AG20443 (cell line): ENCODE results near the gene HOXC11.

Experiments used
- DNase-seq: peaks from one replicate; pipeline ENCODE4 v3.0.0; 2012; ENCODE audit warnings: low spot score, mixed read lengths

The HOXC11 gene

DNA sequence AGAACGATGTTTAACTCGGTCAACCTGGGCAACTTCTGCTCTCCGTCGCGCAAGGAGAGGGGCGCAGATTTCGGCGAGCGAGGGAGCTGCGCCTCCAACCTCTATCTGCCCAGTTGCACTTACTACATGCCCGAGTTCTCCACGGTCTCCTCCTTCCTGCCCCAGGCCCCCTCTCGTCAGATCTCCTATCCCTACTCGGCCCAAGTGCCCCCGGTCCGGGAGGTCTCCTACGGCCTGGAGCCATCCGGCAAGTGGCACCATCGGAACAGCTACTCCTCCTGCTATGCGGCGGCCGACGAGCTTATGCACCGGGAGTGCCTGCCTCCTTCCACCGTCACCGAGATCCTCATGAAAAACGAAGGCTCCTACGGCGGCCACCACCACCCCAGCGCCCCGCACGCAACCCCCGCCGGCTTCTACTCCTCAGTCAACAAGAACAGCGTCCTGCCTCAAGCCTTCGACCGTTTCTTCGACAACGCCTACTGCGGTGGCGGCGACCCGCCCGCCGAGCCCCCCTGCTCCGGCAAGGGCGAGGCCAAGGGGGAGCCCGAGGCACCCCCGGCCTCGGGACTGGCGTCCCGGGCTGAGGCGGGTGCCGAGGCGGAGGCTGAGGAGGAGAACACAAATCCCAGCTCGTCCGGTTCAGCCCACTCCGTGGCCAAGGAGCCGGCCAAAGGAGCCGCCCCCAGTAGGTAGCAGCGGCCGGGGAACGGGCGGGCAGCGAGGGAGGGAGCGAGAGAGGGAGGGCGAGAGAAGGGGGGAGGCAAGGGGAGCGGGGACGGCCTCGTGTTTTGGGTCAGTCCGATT is 513 bp downstream of the HOXC11 start:
- DNase-seq = peak; percentile 34

DNA sequence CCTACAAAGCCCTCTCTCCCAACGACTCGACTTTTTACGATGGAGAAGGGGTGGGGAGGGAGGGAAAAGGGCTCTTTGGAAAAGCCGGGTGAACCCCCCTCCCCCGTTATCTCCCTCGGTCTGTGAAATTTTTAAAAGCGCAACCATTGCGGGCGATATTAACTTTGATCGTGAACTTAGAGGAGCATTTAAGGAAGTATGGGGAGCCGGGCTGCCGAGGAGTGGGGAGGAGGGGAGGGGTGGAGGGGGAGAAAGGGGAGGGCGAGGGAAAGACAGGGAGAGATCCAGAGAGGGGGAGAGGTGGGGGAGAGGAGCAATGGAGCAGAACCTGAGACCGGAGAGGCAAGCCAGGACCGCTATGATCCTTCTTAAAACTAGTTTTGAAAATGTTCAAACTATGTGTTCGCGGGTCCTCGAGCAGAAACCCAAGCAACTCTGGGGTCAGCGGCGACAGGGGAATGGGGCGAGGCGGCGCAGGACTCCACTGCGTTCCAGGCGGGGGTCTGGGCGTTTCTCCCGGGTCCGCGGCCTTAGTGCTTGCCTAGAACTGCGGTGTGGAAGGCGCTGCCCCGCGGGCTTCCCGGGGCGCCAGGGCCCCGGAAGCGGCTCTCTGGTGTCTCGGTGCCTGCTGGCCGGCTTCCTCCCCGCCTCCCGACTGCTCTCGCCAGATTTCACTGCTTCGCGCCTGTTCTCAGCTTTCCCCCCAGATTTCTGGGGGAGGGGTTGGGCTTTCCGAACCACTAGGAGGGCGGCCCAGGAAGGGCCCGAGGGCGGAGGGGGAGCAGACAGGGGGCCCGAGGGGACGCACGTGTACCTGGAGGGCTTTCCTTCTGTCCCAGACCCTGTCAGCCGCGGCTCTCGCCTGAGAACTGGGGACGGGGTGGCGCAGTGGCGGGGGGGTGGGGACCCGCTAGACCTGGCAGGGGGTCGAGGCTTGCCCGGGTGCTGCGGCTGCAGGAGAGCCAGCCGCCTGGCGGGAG is 1.4 kb downstream of the HOXC11 start, which contains the start of gene HOTAIR:
TSS of gene HOTAIR (minus strand) at position 871 of the 980 bp plus-strand sequence.
- DNase-seq = peak; percentile 44

DNA sequence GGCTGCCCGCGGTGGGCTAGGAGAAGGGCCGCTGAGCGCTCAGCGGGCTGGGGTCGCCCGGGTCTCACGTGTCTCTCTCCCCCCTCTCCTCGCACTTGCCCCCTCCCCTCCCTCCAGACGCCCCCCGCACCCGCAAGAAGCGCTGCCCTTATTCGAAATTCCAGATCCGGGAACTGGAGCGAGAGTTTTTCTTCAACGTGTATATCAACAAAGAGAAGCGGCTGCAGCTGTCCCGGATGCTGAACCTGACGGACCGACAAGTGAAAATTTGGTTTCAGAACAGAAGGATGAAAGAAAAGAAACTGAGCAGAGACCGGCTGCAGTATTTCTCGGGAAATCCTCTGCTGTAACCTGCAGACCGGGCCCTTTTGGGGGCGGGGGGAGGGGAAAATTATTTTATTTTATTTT is 2.1 kb downstream of the HOXC11 start:
- DNase-seq = no peak

DNA sequence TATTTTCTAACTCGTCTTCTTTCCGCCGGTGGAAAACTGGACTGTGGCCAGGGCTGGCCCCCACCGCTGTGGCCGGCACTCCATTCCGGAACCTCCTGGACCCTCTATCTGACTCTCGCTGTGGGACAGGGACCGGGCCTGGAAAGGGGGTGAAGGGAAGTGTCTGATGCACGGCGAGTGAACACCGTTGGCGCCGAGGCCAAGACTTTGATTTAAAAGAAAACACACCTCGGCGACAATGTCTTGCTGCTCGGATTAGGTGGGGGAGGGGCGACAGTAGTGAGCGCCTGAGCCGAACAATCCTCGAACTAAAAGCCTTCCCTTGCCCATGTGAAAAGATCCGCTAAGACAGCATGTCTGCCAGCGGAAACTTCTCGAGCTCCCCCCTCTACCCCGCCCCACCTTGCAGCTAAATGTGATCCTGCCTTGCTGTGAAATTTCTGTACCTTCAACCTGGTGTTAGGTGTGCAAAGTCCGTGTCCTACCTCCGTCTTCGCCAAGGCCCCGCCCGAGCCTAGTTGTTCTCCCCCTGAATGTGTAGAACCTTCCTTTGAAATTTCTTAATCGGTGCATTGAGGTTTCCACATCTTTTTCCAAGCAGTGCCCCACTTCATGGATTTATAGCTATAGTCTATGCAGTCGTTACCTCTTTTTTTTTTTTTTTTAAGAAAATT is 2.7 kb downstream of the HOXC11 start:
- no peak for DNase-seq

DNA sequence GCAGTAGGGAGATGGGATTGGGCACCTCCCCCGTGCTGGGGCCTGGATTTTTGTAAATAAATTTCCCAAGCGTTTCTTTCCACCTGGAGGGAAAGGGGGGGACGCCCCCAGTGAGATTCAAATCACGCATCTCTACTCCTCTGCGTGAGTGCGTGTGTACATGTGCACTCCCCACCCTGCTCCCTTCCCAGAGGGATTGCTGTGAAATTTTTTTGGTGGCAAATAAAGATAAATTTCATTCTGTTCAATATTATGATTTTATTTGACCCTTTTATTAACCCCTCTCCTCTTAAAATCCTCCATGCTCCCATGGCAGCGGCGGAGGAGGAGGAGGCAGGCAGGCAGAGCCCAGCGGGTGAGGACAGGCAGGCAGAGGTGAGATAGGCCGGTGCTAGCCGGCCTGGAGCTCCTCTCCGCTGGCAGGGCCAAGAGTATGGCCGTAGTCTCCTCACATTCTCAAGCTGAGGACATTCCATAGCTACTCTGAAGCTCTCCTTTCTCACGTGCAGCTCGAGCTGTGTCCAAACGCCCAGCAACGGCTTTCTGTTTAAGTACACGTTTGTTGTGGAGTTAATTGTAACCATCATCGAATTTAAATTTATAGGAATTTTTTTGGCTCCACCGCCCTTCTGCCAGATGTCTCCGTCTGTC is 3.4 kb downstream of the HOXC11 start:
- DNase-seq = no peak

DNA sequence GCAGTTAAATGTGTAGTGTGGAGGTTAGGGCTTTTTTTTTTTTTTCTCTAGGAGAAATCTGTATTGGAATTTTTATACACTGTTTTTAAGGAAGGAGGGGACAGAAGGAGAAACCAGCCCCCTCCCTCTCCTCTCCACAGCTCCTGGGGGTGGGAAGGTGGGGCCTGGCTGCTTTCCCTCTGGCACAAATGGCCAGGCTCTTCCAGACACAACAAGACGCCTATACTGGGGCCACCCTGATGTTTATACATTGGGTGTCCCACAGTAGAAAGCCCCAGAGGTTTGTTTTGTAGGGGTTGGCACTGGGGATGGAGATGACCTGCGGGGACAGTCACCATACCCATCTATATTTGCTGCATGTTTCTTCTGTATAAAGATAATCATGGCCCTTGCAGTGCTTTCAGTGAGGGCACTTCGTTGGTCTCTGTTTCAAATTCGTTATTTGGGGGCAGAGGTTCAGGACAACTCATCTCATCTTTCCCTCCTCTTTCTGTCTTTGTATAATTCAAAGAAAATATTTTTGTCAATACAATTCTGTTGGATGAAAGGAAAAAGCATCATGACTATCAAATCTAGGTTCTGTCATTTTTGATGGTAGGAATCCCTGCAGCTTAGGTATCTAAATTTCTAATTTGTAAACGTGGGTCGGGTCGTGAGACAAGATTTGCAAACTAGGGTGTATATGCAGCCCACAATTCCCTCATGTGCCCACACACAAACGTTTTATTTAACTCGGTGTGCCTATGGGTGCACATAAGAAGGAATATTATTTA is 4.1 kb downstream of the HOXC11 start:
- DNase-seq = no peak

DNA sequence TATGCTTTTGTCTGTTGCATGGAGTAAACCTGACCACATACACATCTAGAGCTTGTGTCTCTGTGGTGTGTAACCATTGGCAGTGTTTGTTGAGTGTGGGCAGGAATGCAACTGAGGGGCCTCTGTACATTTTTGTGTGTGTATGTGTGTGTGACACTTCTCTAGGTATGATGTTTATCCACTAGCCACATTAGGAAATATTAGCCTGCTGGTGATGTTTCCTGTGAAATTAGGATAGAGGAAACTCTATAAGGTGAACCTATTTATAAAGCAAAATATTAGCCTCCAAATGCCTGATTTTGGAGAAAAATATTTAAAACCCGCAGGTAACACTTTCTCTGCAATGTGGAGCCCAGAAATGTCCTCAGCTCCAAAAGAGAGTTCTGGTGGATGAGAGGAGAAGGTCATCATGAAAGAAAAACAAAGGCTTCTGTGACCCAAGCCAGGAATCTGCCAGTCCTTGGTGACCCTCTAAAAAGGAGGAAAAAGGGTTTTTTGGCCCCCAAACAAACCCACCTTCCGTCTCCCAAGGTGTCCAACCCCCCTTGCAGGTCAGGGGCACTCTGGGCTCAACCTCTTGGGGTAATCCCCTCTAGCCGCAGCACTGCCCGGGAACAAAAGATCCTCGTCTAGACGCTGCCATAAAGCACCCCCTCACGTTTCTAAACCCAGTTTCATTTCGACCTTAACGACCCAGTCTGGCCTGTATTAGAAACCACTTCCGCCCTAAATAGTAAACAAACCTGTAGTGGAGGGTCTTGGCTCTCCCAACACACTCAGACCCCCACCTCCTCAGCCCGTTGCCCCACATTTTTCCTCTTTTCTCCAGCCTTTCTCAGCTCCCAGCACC is 4.9 kb downstream of the HOXC11 start:
- DNase-seq = no peak

DNA sequence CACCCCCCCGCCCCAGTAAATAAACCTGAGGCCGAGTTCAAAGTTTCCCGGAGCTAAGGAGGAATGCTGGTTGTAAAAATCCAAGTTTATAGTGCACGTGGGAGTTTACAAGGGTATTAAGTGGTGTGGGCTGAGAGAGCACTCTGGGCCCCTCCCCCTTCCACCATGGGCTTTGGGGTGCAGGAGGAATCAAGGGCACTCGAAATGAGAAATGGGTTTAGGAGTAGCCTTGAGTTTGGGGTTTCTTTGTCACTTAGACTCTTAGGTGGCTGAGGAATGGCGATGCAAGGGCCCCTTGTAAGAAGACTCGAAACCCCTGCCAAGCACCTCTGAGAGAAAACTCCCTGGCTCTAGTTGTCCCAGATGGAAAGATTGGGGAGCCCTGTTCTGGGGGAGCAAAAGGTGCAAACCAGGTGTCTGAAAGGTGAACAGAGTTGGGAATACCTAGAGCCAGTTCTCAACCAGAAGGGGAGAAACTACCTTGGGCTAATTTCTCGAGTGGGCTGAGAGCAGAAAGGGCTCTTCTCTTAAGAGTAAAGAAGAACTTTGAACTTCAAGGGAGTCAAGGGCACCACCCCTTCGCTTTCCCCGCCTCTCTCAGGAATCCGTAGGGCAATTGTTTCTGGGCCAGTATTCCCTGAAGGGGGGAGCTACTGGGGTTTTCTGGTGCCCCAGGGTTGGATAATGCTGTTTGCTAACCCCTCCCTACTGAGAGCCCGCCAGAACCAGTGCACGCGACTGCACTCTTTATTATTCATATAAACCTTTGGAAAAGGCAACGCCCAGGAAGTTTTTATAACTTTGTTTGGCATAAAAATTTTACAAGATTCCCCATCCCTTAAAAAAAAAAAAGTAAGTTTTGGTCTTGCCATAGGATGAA is 5.8 kb downstream of the HOXC11 start:
- no peak for DNase-seq

DNA sequence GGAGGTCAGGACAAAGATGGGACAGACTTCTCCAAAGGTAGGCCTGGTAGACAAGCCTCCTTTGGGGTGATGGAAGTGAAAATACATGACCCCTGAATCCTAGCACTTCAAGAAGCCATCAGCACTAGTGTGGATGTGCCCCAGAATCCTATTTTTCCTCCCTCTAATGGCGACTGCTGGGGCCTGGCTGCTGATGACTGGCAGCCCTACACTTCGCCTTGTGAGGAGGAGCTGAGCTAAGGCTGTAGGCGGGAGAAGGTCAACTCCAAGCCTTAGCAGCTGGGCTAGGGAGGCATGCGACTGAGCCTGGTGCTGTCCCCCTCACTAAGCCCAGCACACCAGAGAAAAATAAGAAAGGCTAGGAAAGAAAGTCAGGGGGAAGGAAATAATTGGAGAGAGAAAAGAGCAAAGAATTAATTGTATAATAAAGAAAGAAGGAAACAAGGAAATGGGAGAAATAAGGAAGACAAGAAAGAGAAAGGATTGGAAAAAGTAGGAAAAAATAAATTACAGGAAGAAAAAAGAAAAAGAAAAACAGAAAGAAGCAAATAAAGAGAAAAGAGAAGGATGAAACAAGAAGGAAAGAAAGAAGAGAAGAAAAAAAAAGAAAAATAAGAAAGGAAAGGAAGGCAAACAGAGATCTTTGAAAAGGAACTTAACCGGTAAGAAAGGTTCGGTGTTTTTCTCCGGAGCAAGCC is 7.3 kb downstream of the HOXC11 start:
- DNase-seq = no peak

DNA sequence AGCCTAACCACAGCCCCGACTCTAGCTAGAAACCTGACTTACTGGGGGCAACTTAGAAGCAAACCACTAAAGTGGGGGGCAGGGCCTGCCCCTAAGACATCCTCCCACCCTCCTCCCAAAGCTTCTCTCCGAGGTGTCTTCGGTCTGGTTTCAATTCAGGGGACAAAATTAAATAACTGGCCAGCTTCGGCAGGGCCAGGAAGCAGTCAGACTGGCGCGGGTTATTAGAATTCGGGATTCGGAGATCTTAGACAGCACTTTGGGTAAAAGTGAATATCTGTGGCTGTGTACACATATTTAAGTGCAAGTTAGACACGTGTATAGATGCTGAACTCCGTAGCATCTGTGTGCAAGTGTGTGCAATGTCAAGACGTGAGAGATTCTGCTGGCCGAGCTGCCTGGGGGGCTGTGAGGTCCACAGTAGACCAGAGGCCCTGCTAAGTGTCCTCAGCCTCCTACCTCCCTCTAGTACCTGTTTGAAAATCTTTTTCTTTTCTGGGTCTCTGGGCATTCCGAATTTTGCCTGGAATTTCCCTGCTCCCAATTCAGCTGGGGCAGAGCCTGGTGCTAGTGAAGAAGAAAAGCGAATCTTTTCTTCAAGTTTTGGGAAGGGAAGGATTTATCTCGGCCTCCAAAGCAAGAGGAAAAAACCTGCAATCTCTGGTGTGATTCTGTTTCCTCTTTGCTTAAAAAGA is 8.0 kb downstream of the HOXC11 start:
- no peak for DNase-seq

DNA sequence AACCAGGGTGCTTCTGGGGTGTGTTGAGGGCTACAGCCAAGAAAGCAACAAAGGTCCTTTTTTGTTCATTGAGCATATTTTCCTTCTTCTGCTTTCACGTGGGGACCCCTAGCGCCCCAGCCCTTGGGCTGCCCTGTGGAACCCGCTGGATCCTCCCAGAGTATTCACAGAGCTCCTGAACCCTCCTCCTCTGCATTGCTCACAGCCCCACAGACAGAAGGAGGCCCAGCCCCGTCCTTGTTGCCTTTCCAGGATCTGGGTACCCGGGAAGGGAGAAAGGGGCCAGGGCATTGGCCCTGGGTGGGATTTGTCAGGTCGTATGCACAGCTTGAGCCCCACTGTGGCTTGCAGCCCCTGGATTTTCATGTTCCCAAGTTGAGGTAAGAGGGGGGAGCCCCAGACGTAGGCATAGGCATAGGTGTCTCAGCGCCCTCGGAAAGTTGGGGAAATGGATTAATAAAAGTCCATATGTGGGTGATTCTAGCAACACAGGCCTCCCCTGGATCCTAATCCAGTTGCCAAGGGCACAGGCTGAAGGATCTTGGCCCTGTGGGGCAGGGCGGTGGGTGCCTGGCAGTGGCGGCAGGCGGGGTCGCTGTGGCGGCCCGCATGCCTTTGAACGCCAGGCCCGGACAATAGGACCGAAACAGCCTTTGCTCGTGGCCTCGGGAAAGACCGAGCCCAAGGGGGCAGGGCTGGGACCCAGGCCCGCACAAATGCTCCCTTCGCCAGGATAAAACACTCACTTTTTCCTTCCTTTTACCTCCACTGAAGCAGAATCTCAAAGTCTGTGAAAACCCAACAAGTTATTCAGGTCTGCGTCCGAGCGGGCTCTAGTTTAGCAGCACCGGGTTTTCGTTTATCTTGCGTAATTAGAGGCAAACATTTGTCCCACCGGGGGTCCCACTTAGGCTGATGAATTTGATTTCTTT is 9.0 kb downstream of the HOXC11 start:
- no peak for DNase-seq

DNA sequence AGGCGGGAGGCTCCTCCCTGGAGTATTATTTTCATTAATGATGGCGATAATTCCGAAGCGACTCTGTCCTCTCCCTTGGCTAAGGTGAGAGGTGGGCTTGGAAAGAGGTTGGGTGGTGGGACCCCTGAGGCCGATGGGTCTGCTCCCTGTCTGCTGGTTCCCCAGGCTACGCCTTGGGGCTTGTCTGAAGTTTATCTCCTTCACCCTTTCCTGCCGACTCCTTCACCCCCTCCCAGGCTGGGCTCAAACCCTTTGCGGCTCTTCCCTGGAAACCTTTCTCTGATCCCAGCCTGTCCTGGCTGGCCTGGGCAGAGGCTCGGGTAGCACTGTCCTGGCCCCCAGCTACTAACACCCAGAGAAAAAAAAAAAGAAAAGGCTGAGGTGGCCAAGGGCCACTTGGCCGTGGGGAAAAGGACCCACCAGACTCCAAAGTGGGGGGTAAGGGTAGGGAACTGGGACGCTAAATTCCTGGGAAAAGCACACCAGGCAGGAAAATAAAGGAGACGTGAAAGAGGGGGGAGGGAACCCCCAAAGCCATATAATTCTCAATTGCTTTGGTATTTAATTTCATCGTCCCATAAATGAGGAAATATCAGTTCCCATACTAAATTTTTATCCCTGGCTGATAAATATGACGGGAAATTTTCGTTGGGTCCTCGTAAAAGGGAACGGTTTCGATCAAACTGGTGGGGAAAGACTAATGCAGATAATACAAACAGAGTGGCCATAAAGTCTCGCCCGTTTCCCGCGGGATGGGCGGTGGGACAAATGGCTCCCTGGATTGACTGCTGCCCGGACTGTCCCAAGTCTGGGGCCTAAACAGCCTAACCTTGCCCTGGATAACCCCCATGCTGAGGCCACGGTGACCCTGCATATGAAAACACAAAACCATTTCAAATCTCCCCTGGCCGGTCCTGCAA is 10.0 kb downstream of the HOXC11 start:
- DNase-seq = no peak

DNA sequence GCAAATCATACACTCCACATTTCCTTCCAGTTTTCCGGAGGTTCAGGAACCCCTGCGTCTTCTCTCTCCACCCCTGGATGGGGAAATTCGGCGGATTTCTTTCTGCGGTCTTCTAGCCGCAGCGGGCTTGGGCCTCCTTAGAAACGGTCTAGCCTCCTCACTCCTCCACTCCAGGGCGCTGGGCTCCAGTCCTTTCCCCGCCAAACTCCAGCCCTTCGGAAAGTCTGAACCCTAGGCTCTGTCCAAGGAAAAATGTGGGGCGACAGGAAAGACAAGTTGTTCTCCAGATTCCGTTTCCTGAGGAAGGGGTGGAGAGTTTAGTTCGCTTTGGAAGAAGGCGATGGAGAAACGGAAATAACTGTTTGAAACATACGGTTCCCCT is 10.6 kb downstream of the HOXC11 start:
- no peak for DNase-seq

DNA sequence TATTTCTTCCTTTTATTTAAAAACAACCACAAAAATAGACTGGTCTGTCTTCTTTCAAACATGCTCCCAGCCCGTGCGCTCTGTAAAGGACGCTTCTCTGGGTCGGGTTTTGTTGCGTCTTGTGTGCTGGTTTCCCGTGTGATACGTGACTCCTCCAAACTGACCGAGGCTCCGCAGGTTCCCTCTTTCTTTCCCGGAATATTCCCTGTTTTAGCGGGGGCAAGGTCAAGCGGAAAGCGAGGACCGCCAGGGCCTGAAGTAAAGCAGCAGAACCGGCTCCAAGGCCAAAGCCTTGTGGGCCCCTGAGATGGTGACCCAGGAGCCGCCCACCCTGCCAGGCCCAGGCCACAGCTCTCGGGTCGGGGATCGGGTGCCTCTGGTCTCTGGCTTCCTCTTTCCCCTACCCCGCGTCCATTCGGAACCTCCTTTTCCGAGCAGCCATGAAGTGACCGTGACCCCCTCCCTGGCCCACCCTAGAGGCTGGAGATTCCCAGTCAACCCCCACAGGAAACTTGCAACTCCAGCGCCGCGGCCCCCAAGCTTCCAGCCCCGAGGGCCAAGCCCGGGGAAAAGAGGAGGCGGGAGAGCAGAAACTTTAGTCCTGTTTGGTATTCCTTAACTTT is 11.1 kb downstream of the HOXC11 start:
- no peak for DNase-seq
